HG03066 (cell line): ENCODE results near the gene DNAAF3.

Experiments used
- ATAC-seq: cut with Tn5 transposase; IDR thresholded peaks from one replicate; pipeline ENCODE4 v1.9.1; 2021; ENCODE audit warnings: low read depth; ENCODE audit not compliant: unreplicated experiment

The DNAAF3 gene

GRCh38 chr19:55116859-55117662 is 49.4 kb downstream of the DNAAF3 start, which contains the start of gene PPP1R12C:
PPP1R12C (minus strand) TSS chr19:55117637; CDS start chr19:55117543, 94 bp downstream.
- ATAC-seq, result no peak

GRCh38 chr19:55116232-55116858 is 50.1 kb downstream of the DNAAF3 start:
- no peak for ATAC-seq

- no peak for ATAC-seq
These were observed 50.9 kb downstream of the DNAAF3 start for GRCh38 chr19:55115446-55116065.

GRCh38 chr19:55114566-55115145 is 51.8 kb downstream of the DNAAF3 start:
- ATAC-seq, result no peak

GRCh38 chr19:55113570-55114039 is 52.8 kb downstream of the DNAAF3 start:
- ATAC-seq, result no peak

GRCh38 chr19:55112777-55113569 is 53.4 kb downstream of the DNAAF3 start:
- ATAC-seq, result no peak

- no peak for ATAC-seq
These were observed 54.1 kb downstream of the DNAAF3 start for GRCh38 chr19:55112246-55112776.

- ATAC-seq, result no peak
These were observed 55.1 kb downstream of the DNAAF3 start for GRCh38 chr19:55111238-55111831.

- ATAC-seq, result no peak
These were observed 56.7 kb downstream of the DNAAF3 start for GRCh38 chr19:55109527-55110291.
